GM19438 (cell line): Measurements from ENCODE around the gene SIPA1.
"Not testable (repeated sequence)": the region's sequence is repeated elsewhere in the genome, so short reads cannot be mapped to it uniquely, and the experiment has no call there.

Experiments used
- ATAC-seq: cut with Tn5 transposase; IDR thresholded peaks from one replicate; pipeline ENCODE4 v1.9.1; 2021; ENCODE audit warnings: low read depth; ENCODE audit not compliant: unreplicated experiment

The SIPA1 gene

DNA sequence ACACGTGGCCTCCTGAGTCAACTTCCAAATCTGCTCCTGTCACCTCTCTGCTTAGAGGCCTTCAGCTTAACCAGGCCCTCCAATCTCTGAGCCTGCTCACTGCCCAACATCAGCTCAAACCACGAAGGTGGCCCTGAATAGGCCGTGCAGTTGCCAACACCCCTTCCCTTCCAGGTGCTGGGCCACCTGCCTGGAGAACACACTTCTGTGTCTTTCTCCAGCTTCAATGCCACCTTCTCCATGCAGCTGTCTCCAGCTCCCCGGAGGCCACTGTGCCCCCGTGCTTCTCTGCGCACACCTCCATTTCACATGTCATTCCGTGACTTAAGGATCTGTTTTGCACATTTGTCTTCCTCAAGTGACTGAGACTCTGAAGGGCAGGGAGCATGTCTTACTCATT, 19.5 kb downstream of the SIPA1 start:
- ATAC-seq, result no peak

DNA sequence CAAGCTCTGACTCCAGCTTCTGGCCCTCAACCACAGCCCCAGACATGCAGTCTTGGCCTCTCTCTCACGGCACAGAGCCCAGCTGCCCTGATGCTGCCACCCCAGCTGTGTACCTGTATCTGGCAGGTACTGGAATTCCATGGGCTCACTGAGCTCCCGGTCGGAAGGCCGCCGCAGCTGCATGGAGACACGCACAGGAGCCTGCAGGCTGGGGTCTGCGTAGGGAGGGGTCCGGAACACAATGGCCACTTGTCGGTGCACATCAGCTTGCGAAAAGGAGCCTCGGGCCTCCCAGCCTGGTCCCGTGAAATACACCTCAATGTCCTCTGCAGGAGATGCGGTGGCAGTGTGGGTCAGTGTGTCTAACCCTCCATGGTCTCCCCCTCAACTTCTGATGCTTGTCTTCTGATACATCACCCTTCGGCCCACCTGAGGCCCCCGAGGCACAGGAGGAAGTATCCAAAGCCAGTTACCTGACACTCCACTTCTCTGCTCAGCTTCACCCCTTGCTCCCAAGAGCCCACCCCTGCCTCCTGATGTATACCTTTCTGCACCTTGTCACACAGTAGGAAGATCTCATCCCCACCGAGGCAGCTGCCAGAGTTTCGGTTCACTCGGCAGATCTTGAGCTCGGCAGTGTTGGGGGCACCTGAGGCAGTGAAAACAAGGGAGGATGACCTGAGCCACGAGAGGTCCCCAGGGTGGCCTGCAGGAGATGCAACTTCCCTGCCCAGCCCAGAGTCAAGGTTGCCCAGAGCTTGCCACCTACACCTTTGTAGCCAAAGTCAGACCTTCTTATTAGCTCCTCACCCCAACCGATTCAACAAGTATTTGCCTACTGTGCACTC, 20.5 kb downstream of the SIPA1 start:
- ATAC-seq, result no peak

DNA sequence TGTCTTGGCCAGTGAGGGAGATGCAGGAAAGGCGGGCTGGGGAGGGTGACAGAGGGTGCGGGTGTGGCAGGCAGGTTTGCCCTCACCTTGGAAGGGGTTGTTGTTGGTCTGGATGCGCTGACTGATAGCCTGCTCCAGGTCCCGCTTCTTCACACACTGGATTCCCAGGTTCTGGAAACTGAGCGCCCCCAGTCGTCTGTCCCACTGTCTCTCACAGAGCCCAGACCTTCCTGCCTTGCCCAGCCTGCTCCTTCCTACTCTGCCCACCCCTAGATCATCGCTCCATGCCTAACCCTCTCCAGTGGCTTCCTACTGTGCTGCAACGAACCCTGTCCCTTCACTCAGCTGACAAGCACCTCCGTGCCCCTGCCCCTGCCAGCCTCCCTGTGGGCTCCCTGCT, 22.1 kb downstream of the SIPA1 start:
- no peak for ATAC-seq

DNA sequence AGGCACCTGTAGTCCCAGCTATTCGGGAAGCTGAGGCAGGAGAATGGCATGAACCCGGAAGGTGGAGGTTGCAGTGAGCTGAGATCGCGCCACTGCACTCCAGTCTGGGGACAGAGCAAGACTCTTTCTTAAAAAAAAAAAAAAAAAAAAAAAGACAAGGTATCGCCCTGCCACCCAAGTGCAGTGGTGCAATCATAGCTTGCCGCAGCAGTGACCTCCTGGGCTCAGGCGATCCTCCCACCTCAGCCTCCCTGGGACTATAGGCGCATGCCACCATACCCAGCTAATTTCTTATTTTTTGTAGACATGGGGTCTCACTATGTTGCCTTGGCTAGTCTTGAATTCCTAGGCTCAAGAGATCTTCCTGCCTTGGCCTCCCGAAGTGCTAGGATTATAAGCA, 23.0 kb downstream of the SIPA1 start:
- not testable (repeated sequence) for ATAC-seq

DNA sequence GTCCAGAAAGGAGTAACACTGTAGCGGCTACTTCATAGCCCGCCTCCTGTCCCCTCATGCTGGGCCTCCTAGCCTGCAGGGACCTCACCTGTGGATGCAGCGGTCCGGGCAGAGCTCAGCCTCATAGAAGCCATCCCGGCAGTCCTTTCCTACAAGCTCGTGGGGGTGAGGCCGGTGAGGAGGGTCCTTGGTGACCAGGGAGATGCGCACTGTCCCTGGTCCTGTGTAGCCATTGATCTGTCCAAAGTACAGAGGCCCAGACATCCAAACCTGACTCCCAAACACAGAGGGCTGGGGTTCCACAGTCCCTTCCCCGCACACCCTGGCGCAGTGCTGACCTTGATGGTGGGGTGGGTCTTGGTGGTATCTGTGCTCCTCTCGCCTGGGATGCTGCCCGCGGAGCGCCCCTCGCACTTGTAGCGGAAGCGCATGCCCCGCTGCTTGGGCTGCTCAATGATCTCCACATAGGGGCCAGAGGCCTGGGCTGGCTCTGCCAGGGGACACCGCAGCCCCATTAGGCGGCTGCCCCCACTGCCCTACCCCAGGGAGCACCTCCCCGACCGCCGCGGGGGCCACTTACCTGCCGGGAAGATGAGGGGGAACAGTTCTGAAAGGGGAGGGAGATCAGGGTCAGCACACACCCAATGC, 23.8 kb downstream of the SIPA1 start:
- ATAC-seq, result no peak

DNA sequence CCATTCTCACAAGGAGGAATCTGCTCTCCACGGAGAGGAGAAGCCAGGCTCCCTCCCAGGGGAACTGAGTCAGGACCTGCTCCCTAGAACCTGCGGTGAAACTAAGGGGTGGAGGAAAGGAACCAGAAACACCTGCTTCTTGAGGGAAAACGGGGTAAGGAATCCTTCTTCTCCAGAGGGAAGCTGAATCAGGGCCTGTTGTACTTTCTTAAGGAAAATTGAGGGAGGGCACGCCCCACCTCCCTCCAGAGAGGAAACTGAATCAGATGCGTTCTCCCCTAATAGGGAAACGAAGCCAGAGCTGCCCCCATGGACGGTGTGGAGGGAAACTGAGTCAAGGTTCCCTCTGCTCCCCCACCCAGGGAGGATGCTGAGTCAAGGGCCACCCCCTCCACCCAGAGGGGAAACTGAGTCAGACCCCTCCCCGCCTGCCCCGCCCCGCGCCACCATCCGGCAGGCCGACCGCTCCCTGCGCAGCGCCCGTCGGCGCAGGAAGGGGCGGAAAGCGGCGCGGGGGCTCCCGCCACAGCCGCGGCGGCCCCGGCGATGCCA, 24.4 kb downstream of the SIPA1 start:
- ATAC-seq, result peak; percentile 16

DNA sequence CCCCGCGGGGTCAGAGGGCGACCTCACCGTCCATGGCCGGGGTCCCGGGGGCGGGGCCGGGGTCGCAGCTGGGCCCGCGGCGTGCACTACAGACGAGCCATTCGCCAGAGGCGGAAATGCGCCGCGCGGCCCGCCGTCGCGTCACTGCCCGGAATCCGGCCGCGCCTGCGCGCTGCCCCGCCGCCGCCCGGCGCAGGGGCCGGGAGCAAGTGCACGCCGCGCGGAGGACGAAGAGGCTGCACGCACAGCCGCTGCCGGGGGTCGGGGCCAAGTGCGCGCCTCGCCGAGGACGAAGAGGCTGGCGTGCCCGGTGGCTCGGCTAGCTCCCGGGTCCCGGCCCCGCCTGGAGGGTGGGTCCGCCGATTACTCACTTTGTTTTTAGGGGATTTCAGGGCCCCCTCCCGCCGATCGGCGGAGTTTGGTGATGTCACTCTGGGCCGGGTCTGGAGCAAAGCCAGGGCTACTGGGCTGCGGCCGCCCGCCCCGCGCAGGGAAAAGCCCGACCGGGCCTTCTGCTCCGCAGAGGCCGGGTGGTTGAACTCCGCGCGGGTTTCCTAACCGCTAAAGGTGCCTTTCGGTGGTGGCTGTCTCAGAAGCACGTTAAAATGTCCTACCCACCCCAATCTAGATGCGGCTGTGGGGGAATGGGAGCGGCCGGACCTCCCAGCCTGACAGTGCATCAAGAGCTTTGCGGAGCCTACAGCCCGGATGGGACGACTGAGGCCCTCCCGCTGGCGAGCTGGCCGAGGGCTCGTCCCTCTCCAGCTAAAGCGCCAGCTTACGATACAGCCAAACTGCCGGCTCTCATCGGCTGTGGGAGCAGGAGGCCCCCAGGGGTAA, 25.1 kb downstream of the SIPA1 start, which contains the start of gene RELA:
Gene RELA (minus strand): TSS at position 118 of the 840 bp plus-strand sequence. CDS start 84 bp downstream, at position 34.
- peak; percentile 76 for ATAC-seq

- ATAC-seq, result no peak
Measured at GRCh38 chr11:65663639-65664200, 25.8 kb downstream of the SIPA1 start.

GRCh38 chr11:65672180-65672860, 34.4 kb downstream of the SIPA1 start:
- no peak for ATAC-seq

GRCh38 chr11:65672982-65673381, 35.1 kb downstream of the SIPA1 start:
- ATAC-seq, result no peak

GRCh38 chr11:65680192-65680743, 42.4 kb downstream of the SIPA1 start:
- no peak for ATAC-seq

GRCh38 chr11:65683480-65683879, 45.6 kb downstream of the SIPA1 start:
- ATAC-seq, result not testable (repeated sequence)

- ATAC-seq, result no peak
Measured at GRCh38 chr11:65685981-65686380, 48.1 kb downstream of the SIPA1 start.

DNA sequence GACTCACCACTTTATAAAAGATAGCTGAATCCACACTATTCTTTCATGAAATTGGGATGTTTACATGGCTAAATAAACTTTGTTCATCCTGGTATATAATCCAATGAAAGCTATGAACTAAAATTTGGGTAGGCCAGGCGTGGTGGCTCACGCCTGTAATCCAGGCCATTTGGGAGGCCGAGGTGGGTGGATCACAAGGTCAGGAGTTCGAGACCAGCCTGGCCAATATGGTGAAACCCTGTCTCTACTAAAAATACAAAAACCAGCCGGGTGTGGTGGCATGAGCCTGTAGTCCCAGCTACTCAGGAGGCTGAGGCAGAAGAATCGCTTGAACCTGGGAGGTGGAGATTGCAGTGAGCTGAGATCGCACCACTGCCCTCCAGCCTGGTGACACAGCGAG, 53.9 kb downstream of the SIPA1 start:
- not testable (repeated sequence) for ATAC-seq

GRCh38 chr11:65692367-65692766, 54.5 kb downstream of the SIPA1 start:
- ATAC-seq, result no peak

DNA sequence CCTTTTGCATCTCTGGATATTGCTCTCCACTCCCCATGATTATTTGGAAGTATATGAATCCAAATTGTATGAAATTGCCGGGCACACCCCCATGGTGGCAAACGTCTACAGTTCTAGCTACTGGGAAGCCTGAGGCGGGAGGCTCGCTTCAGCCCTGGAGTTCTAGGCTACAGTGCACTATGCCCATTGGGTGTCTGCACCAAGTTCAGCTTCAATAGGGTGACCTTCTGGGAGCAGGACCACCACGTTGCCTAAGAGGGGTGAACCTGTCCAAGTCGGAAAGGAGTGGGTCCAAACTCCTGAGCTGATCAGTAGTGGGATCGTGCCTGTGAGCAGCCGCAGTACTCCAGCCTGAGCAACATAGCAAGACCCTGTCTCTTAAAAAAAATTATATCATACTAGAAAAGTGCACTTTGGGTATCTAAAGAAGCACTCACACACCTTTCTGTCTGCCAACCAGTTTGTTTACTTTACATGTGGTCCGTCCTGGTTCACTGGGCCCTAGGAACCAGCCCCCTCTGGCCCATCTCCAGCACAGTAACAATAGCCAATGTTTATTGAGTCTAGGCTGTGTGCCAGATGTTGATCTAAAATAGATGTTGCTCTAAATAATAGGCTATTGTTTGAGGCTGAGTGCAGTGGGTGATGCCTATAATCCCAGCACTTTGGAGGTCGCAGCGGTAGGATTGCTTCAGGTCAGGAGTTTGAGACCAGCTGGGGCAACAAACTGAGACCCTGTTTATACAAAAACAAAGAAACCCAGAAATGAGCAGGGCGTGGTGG, 57.7 kb downstream of the SIPA1 start:
- ATAC-seq, result no peak

DNA sequence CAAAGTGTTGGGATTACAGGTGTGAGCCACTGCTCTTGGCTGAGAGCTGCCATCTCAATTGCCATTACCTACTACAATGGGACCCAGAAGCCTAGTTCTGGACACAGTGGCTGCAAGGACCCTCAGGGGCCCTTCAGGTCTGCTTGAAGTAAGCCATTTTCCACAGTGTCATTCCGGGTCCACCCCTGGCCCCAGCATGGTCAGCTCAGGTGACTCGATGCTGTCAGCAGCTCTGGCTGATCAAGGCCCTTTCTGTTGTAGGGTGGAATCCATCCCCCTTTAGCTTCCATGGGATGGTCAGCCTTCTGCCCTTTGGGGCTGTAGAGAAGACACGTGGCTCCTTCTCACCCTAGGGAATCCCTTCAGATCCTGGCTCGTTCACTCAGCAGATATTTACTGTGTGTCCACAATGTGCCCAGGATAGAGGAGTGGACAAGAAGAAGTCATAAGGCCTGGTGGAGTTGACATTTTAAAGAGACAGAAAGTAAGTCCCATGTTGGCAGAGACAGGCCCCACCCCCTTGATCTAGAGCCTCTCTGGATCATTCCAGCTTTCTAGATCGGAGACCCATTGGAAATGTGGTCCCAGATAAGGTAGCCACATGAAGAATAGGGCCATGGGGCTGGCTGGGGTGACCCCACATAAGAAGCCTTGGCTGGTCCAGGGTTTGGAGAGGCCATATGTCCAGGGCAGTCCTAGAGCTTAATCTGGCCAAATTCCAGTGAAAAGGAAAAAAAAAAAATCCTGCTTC, 59.1 kb downstream of the SIPA1 start:
- ATAC-seq, result no peak

- no peak for ATAC-seq
Measured at GRCh38 chr11:65698205-65698604, 60.3 kb downstream of the SIPA1 start.
